Measurements from ENCODE around the gene KATNBL1. TPM values are rescaled to one million over a fixed set of nuclear protein-coding genes. Genes with fewer than 3 reads are reported as not detected.

KATNBL1 gene
- total and polyA plus RNA-seq, 4 donors = 6.4 to 26.2 (median 22.0) TPM

DNA sequence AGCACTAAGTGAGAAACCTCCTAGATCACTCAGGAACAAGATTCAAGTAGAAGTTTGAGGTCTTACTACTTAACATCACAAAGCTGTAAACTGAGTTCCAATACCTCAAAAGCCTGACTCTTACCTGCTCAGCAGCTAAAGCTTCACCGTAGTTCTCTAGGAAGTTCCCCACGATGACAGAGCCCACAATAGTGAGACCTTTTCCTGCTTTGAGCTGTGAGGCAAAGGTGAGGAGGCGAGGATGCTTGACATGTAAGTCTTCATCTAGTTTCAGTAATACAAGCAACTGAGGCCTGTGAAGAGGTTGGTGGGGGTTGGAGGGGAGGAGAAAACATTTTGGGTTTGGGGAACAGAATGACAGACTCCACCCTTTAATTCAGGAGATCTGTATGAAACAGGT lies 30.6 kb upstream of the KATNBL1 start (continued):
- TF ChIP-seq, protein P1, sequence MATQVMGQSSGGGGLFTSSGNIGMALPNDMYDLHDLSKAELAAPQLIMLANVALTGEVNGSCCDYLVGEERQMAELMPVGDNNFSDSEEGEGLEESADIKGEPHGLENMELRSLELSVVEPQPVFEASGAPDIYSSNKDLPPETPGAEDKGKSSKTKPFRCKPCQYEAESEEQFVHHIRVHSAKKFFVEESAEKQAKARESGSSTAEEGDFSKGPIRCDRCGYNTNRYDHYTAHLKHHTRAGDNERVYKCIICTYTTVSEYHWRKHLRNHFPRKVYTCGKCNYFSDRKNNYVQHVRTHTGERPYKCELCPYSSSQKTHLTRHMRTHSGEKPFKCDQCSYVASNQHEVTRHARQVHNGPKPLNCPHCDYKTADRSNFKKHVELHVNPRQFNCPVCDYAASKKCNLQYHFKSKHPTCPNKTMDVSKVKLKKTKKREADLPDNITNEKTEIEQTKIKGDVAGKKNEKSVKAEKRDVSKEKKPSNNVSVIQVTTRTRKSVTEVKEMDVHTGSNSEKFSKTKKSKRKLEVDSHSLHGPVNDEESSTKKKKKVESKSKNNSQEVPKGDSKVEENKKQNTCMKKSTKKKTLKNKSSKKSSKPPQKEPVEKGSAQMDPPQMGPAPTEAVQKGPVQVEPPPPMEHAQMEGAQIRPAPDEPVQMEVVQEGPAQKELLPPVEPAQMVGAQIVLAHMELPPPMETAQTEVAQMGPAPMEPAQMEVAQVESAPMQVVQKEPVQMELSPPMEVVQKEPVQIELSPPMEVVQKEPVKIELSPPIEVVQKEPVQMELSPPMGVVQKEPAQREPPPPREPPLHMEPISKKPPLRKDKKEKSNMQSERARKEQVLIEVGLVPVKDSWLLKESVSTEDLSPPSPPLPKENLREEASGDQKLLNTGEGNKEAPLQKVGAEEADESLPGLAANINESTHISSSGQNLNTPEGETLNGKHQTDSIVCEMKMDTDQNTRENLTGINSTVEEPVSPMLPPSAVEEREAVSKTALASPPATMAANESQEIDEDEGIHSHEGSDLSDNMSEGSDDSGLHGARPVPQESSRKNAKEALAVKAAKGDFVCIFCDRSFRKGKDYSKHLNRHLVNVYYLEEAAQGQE (IDR thresholded peaks at IDR 0.05) = no peak

DNA sequence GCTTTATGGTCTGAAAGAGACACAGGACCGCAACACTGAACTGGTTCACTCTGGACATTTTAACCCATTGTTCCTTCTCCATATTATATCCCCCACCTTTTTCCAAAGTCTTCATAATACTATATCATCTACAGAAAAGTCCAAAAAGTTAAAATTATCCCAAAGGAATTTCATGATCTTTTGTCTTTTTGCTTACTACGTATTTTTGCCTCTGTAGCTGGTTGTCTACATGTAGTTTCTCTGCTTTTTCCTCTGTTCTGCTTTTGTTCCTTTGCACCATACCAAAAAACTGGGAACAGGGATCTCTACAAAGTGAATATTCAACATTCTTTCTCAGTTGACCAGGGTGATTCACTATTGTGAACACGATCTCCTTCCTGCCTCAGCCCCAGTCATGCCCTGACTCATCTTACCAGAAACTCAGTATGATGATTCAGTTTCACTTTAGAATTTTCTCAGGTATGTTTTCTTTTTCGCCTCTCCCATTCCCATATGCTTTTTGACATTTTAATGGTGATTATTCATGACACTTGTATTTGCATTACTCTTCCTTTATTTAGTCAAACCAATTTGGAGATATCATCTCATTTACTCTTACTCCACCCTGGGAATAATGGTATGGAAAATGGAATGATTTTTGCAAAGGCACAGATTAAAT lies 29.4 kb upstream of the KATNBL1 start:
- Histone ChIP-seq H3K36me3 (ENCODE audit: control insufficient read depth in 4 of 4, insufficient read depth in 3 of 4, low read depth in 1 of 4, low read length in 3 of 4) (peaks cover 2 to 66% (median 36%) of the 10 kb centered on the region in 4 donors), H3K27me3 (ENCODE audit: control insufficient read depth in 4 of 4, insufficient read depth in 4 of 4, low read length in 3 of 4) (no peaks in the 10 kb centered on the region), H3K4me1 (ENCODE audit: control insufficient read depth in 4 of 4, insufficient read depth in 4 of 4, low read length in 3 of 4) (no peaks in the 10 kb centered on the region), H3K4me3 (ENCODE audit: low read depth in 1 of 3, low read length in 3 of 3) (no peak overlapping the region), H3K27ac (ENCODE audit: low read depth in 1 of 2, low read length in 2 of 2) (no peak overlapping the region), H3K9me3 (ENCODE audit: control insufficient read depth in 4 of 4, low read length in 3 of 4) (no peaks in the 10 kb centered on the region), H3K9ac (ENCODE audit: low read depth in 1 of 2, low read length in 2 of 2) (no peak overlapping the region)
- TF ChIP-seq, protein P2, sequence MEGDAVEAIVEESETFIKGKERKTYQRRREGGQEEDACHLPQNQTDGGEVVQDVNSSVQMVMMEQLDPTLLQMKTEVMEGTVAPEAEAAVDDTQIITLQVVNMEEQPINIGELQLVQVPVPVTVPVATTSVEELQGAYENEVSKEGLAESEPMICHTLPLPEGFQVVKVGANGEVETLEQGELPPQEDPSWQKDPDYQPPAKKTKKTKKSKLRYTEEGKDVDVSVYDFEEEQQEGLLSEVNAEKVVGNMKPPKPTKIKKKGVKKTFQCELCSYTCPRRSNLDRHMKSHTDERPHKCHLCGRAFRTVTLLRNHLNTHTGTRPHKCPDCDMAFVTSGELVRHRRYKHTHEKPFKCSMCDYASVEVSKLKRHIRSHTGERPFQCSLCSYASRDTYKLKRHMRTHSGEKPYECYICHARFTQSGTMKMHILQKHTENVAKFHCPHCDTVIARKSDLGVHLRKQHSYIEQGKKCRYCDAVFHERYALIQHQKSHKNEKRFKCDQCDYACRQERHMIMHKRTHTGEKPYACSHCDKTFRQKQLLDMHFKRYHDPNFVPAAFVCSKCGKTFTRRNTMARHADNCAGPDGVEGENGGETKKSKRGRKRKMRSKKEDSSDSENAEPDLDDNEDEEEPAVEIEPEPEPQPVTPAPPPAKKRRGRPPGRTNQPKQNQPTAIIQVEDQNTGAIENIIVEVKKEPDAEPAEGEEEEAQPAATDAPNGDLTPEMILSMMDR (IDR thresholded peaks at IDR 0.05; ENCODE audit: low read depth, low read length, missing input control) = no peak
- TF ChIP-seq NR2F2 (IDR thresholded peaks at IDR 0.05) (no peak), SP1 (IDR thresholded peaks at IDR 0.05) (no peak), HNF4A (conservative IDR thresholded peaks at IDR 0.05) (no peak), YY1 (IDR thresholded peaks at IDR 0.05) (no peak), JUND (IDR thresholded peaks at IDR 0.05) (no peak), RXRA (IDR thresholded peaks at IDR 0.05) (no peak), TAF1 (conservative IDR thresholded peaks at IDR 0.05) (no peak), RAD21 (IDR thresholded peaks at IDR 0.05) (no peak), EGR1 (IDR thresholded peaks at IDR 0.05; ENCODE audit: low read depth in 2 of 2) (no peak), FOXA2 (IDR thresholded peaks at IDR 0.05) (no peak), GABPA (IDR thresholded peaks at IDR 0.05 in 1 of 2, conservative IDR thresholded peaks at IDR 0.05 in 1 of 2) (no peak), FOXA1 (IDR thresholded peaks at IDR 0.05) (no peak), HNF4G (IDR thresholded peaks at IDR 0.05) (no peak)
- TF ChIP-seq, protein P3, sequence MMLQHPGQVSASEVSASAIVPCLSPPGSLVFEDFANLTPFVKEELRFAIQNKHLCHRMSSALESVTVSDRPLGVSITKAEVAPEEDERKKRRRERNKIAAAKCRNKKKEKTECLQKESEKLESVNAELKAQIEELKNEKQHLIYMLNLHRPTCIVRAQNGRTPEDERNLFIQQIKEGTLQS (IDR thresholded peaks at IDR 0.05) = no peak
- TF ChIP-seq, protein P1 (IDR thresholded peaks at IDR 0.05) = no peak
- TF ChIP-seq, protein P4, sequence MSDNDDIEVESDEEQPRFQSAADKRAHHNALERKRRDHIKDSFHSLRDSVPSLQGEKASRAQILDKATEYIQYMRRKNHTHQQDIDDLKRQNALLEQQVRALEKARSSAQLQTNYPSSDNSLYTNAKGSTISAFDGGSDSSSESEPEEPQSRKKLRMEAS (IDR thresholded peaks at IDR 0.05) = no peak
- TF ChIP-seq, protein P5, sequence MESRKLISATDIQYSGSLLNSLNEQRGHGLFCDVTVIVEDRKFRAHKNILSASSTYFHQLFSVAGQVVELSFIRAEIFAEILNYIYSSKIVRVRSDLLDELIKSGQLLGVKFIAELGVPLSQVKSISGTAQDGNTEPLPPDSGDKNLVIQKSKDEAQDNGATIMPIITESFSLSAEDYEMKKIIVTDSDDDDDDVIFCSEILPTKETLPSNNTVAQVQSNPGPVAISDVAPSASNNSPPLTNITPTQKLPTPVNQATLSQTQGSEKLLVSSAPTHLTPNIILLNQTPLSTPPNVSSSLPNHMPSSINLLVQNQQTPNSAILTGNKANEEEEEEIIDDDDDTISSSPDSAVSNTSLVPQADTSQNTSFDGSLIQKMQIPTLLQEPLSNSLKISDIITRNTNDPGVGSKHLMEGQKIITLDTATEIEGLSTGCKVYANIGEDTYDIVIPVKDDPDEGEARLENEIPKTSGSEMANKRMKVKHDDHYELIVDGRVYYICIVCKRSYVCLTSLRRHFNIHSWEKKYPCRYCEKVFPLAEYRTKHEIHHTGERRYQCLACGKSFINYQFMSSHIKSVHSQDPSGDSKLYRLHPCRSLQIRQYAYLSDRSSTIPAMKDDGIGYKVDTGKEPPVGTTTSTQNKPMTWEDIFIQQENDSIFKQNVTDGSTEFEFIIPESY (IDR thresholded peaks at IDR 0.05) = no peak
- 89% methylated on average over 4 of the region's 4 CpGs for WGBS
- DNase-seq (ENCODE audit: low spot score) = no peak
